Neutrophil (primary cell): Measurements from ENCODE around the gene BLNK.

Experiments
- H3K27ac ChIP-seq: fragments of 200-600 bp; sonication (generic); 2 replicates; pipeline ENCODE4 v1.5.1; 2016; ENCODE audit warnings: mild to moderate bottlenecking, moderate library complexity
- H3K27me3 ChIP-seq: fragments of 200-600 bp; sonication (generic); 2 replicates; pipeline ENCODE4 v1.6.0; 2016; ENCODE audit warnings: mild to moderate bottlenecking
- H3K36me3 ChIP-seq: fragments of 200-600 bp; sonication (generic); 2 replicates; pipeline ENCODE4 v1.5.1; 2017
- H3K4me1 ChIP-seq, 2 experiments: fragments of 200-600 bp in 1 of 2; sonication (generic) in 1 of 2; 1 replicate in 1 of 2; 2 replicates in 1 of 2; pipeline versions ENCODE4 v1.5.1 to v1.6.1; 2013 to 2016; ENCODE audit warnings: low read depth in 1 of 2, low read length in 1 of 2, mild to moderate bottlenecking in 1 of 2, moderate library complexity in 1 of 2; ENCODE audit not compliant: control insufficient read depth in 1 of 2, insufficient read depth in 1 of 2
- H3K4me3 ChIP-seq, 2 experiments: fragments of 200-600 bp in 1 of 2; sonication (generic) in 1 of 2; 1 replicate in 1 of 2; 2 replicates in 1 of 2; pipeline ENCODE4 v1.5.1; 2013 to 2016; ENCODE audit warnings: low read depth in 1 of 2, low read length in 1 of 2, mild to moderate bottlenecking in 1 of 2, moderate library complexity in 1 of 2
- H3K9me3 ChIP-seq: fragments of 200-600 bp; sonication (generic); 2 replicates; pipeline ENCODE4 v1.5.1; 2016
- CTCF ChIP-seq: fragments of 200-600 bp; sonication (generic); IDR thresholded peaks from 2 replicates; pipeline ENCODE4 v1.5.1; 2016; ENCODE audit warnings: antibody characterized with exemption

The BLNK gene

GRCh38 chr10:96236876-96237275 is 34.5 kb downstream of the BLNK start:
- no peaks in the 10 kb centered on the region for H3K4me1 ChIP-seq
- no peaks in the 10 kb centered on the region for H3K36me3 ChIP-seq
- H3K27me3 ChIP-seq = peaks cover 6% of the 10 kb centered on the region
- H3K9me3 ChIP-seq = no peaks in the 10 kb centered on the region
- H3K4me3 ChIP-seq = no peak overlapping the region
- no peak for TF ChIP-seq CTCF
- no peak overlapping the region for H3K27ac ChIP-seq

GRCh38 chr10:96236090-96236478 is 35.3 kb downstream of the BLNK start:
- no peak for TF ChIP-seq CTCF
- Histone ChIP-seq H3K27me3 (peaks cover 6% of the 10 kb centered on the region), H3K36me3 (no peaks in the 10 kb centered on the region), H3K4me3 (no peak overlapping the region), H3K4me1 (no peaks in the 10 kb centered on the region), H3K27ac (no peak overlapping the region), H3K9me3 (no peaks in the 10 kb centered on the region)

GRCh38 chr10:96235326-96236089 is 35.9 kb downstream of the BLNK start:
- no peaks in the 10 kb centered on the region for H3K9me3 ChIP-seq
- H3K4me3 ChIP-seq = no peak overlapping the region
- H3K27me3 ChIP-seq = peaks cover 6% of the 10 kb centered on the region
- H3K4me1 ChIP-seq = no peaks in the 10 kb centered on the region
- no peak overlapping the region for H3K27ac ChIP-seq
- no peak for TF ChIP-seq CTCF
- no peaks in the 10 kb centered on the region for H3K36me3 ChIP-seq

- H3K27ac ChIP-seq = no peak overlapping the region
- no peaks in the 10 kb centered on the region for H3K36me3 ChIP-seq
- no peaks in the 10 kb centered on the region for H3K4me1 ChIP-seq
- no peaks in the 10 kb centered on the region for H3K9me3 ChIP-seq
- peaks cover 6% of the 10 kb centered on the region for H3K27me3 ChIP-seq
- no peak overlapping the region for H3K4me3 ChIP-seq
- TF ChIP-seq CTCF = no peak
Measured at GRCh38 chr10:96233959-96234358, 37.4 kb downstream of the BLNK start.

GRCh38 chr10:96230527-96230926 is 40.8 kb downstream of the BLNK start:
- H3K9me3 ChIP-seq = no peaks in the 10 kb centered on the region
- no peaks in the 10 kb centered on the region for H3K4me1 ChIP-seq
- no peak overlapping the region for H3K4me3 ChIP-seq
- no peaks in the 10 kb centered on the region for H3K27me3 ChIP-seq
- no peak overlapping the region for H3K27ac ChIP-seq
- TF ChIP-seq CTCF = no peak
- no peaks in the 10 kb centered on the region for H3K36me3 ChIP-seq
